Measurements from ENCODE around the gene PLCB1. TPM values are rescaled to one million over a fixed set of nuclear protein-coding genes. Genes with fewer than 3 reads are reported as not detected.

PLCB1 gene
- total and polyA plus RNA-seq, 7 experiments from 2014 or later, result 0.56 to 17.6 (median 2.3) TPM

GRCh38 chr20:8867038-8867740, 735.1 kb downstream of the PLCB1 start:
- Mint-ChIP-seq H3K9me3 (peaks cover 0 to 4% (median 0%) of the 10 kb centered on the region in 11 donors), H3K27ac (no peak overlapping the region), H3K36me3 (no peaks in the 10 kb centered on the region), H3K27me3 (no peaks in the 10 kb centered on the region), H3K4me3 (no peak overlapping the region), H3K4me1 (no peaks in the 10 kb centered on the region)
- no peaks in the 10 kb centered on the region for H3K9me3 ChIP-seq (ENCODE audit: control insufficient read depth in 2 of 3, low read length in 3 of 3)
- no peaks in the 10 kb centered on the region for H3K4me1 ChIP-seq (ENCODE audit: control insufficient read depth in 2 of 2, insufficient read depth in 2 of 2, low read length in 2 of 2)
- H3K4me3 ChIP-seq (ENCODE audit: low read length), result no peak overlapping the region
- ATAC-seq (no peak), DNase-seq (no peak)
- intact Hi-C loops (cut with micrococcal nuclease), result no loop called here
- no peaks in the 10 kb centered on the region for H3K36me3 ChIP-seq (ENCODE audit: control insufficient read depth in 2 of 3, insufficient read depth in 3 of 3, low read length in 3 of 3)
- ChIA-PET CTCF (no interaction called here), POLR2A (no interaction called here)
- no peaks in the 10 kb centered on the region for H3K27me3 ChIP-seq (ENCODE audit: control insufficient read depth in 2 of 2, insufficient read depth in 2 of 2, low read length in 2 of 2)
- H3K27ac ChIP-seq (ENCODE audit: low read depth, low read length), result no peak overlapping the region

GRCh38 chr20:8870652-8871051, 738.6 kb downstream of the PLCB1 start:
- ATAC-seq, result no peak
- Histone ChIP-seq H3K9me3 (ENCODE audit: control insufficient read depth in 2 of 3, low read length in 3 of 3) (no peaks in the 10 kb centered on the region), H3K4me3 (ENCODE audit: low read length) (no peak overlapping the region), H3K27ac (ENCODE audit: low read depth, low read length) (no peak overlapping the region), H3K36me3 (ENCODE audit: control insufficient read depth in 2 of 3, insufficient read depth in 3 of 3, low read length in 3 of 3) (no peaks in the 10 kb centered on the region), H3K4me1 (ENCODE audit: control insufficient read depth in 2 of 2, insufficient read depth in 2 of 2, low read length in 2 of 2) (no peaks in the 10 kb centered on the region), H3K27me3 (ENCODE audit: control insufficient read depth in 2 of 2, insufficient read depth in 2 of 2, low read length in 2 of 2) (no peaks in the 10 kb centered on the region)
- H3K4me3 Mint-ChIP-seq, result no peak overlapping the region
- H3K27me3 Mint-ChIP-seq, result no peaks in the 10 kb centered on the region
- H3K4me1 Mint-ChIP-seq, result no peaks in the 10 kb centered on the region
- H3K36me3 Mint-ChIP-seq, result no peaks in the 10 kb centered on the region
- CTCF ChIA-PET, result no interaction called here
- POLR2A ChIA-PET, result no interaction called here
- intact Hi-C loops (cut with micrococcal nuclease), result no loop called here
- H3K9me3 Mint-ChIP-seq, result peaks cover 0 to 4% (median 0%) of the 10 kb centered on the region in 11 donors
- H3K27ac Mint-ChIP-seq, result no peak overlapping the region
- no peak for DNase-seq

- Mint-ChIP-seq H3K27me3 (no peaks in the 10 kb centered on the region), H3K4me3 (no peak overlapping the region), H3K9me3 (peaks cover 0 to 4% (median 0%) of the 10 kb centered on the region in 11 donors), H3K27ac (no peak overlapping the region), H3K36me3 (no peaks in the 10 kb centered on the region), H3K4me1 (no peaks in the 10 kb centered on the region)
- ChIA-PET POLR2A (no interaction called here), CTCF (no interaction called here)
- Histone ChIP-seq H3K36me3 (ENCODE audit: control insufficient read depth in 2 of 3, insufficient read depth in 3 of 3, low read length in 3 of 3) (no peaks in the 10 kb centered on the region), H3K4me3 (ENCODE audit: low read length) (no peak overlapping the region), H3K27me3 (ENCODE audit: control insufficient read depth in 2 of 2, insufficient read depth in 2 of 2, low read length in 2 of 2) (no peaks in the 10 kb centered on the region), H3K9me3 (ENCODE audit: control insufficient read depth in 2 of 3, low read length in 3 of 3) (no peaks in the 10 kb centered on the region), H3K4me1 (ENCODE audit: control insufficient read depth in 2 of 2, insufficient read depth in 2 of 2, low read length in 2 of 2) (no peaks in the 10 kb centered on the region), H3K27ac (ENCODE audit: low read depth, low read length) (no peak overlapping the region)
- DNase-seq (no peak), ATAC-seq (no peak)
- intact Hi-C loops (cut with micrococcal nuclease), result no loop called here
These were observed 742.4 kb downstream of the PLCB1 start for GRCh38 chr20:8874437-8874836.

DNA sequence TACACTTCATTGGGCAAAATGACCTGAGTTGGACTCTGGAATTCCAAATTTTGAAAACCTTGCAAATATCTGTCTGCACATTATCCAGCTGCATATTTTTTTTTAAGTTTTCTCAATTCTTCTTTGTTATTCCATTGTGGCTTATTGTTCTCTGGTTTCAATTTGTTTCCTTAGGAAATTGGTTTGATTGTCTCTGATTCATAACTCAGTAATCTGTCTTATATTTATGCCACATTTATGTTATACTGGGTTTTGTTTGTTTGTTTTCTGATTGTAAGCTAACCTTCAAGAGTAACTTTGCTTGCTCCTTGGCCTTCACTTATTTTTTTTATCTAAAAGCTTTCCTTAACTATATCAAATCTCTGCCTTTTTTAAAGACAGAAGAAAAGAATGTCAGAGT, 743.5 kb downstream of the PLCB1 start:
- ATAC-seq (no peak), DNase-seq (no peak)
- Histone ChIP-seq H3K27ac (ENCODE audit: low read depth, low read length) (no peak overlapping the region), H3K27me3 (ENCODE audit: control insufficient read depth in 2 of 2, insufficient read depth in 2 of 2, low read length in 2 of 2) (no peaks in the 10 kb centered on the region), H3K36me3 (ENCODE audit: control insufficient read depth in 2 of 3, insufficient read depth in 3 of 3, low read length in 3 of 3) (no peaks in the 10 kb centered on the region), H3K4me1 (ENCODE audit: control insufficient read depth in 2 of 2, insufficient read depth in 2 of 2, low read length in 2 of 2) (no peaks in the 10 kb centered on the region), H3K4me3 (ENCODE audit: low read length) (no peak overlapping the region), H3K9me3 (ENCODE audit: control insufficient read depth in 2 of 3, low read length in 3 of 3) (no peaks in the 10 kb centered on the region)
- Mint-ChIP-seq H3K27ac (no peak overlapping the region), H3K27me3 (no peaks in the 10 kb centered on the region), H3K4me1 (no peaks in the 10 kb centered on the region), H3K4me3 (no peak overlapping the region), H3K36me3 (no peaks in the 10 kb centered on the region), H3K9me3 (peaks cover 0 to 4% (median 0%) of the 10 kb centered on the region in 11 donors)
- ChIA-PET CTCF (no interaction called here), POLR2A (no interaction called here)
- intact Hi-C loops (cut with micrococcal nuclease), result no loop called here

- Histone ChIP-seq H3K36me3 (ENCODE audit: control insufficient read depth in 2 of 3, insufficient read depth in 3 of 3, low read length in 3 of 3) (no peaks in the 10 kb centered on the region), H3K4me1 (ENCODE audit: control insufficient read depth in 2 of 2, insufficient read depth in 2 of 2, low read length in 2 of 2) (no peaks in the 10 kb centered on the region), H3K9me3 (ENCODE audit: control insufficient read depth in 2 of 3, low read length in 3 of 3) (no peaks in the 10 kb centered on the region), H3K4me3 (ENCODE audit: low read length) (no peak overlapping the region), H3K27ac (ENCODE audit: low read depth, low read length) (no peak overlapping the region), H3K27me3 (ENCODE audit: control insufficient read depth in 2 of 2, insufficient read depth in 2 of 2, low read length in 2 of 2) (no peaks in the 10 kb centered on the region)
- intact Hi-C loops (cut with micrococcal nuclease), result no loop called here
- Mint-ChIP-seq H3K36me3 (no peaks in the 10 kb centered on the region), H3K4me1 (no peaks in the 10 kb centered on the region), H3K27me3 (no peaks in the 10 kb centered on the region), H3K9me3 (peaks cover 0 to 4% (median 0%) of the 10 kb centered on the region in 11 donors), H3K4me3 (no peak overlapping the region), H3K27ac (no peak overlapping the region)
- ATAC-seq (no peak), DNase-seq (no peak)
- ChIA-PET POLR2A (no interaction called here), CTCF (no interaction called here)
These were observed 744.3 kb downstream of the PLCB1 start for GRCh38 chr20:8876366-8876765.

DNA sequence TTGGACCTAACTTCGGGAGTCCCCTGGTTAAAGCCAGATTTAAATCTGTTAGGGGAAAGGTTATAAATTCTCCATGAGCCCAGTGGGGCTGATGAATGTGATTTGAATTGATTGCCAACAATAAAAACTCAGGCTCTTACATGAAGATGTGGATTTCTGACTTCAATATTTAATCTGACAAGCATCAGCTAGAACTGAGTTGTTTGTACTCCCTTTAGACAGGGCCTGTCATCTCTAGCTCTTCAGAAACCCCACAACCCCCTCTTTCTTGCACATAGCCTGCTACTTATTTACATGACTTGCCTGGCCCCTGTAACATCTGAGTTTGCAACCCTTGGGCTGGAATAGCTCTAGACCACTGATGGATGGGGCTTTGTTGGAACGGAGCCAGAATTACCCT, 745.2 kb downstream of the PLCB1 start:
- no peaks in the 10 kb centered on the region for H3K4me1 Mint-ChIP-seq
- H3K27me3 ChIP-seq (ENCODE audit: control insufficient read depth in 2 of 2, insufficient read depth in 2 of 2, low read length in 2 of 2), result no peaks in the 10 kb centered on the region
- no peak overlapping the region for H3K27ac Mint-ChIP-seq
- no peak overlapping the region for H3K27ac ChIP-seq (ENCODE audit: low read depth, low read length)
- ATAC-seq (no peak), DNase-seq (no peak)
- ChIA-PET CTCF (no interaction called here), POLR2A (no interaction called here)
- H3K36me3 Mint-ChIP-seq, result no peaks in the 10 kb centered on the region
- no peaks in the 10 kb centered on the region for H3K36me3 ChIP-seq (ENCODE audit: control insufficient read depth in 2 of 3, insufficient read depth in 3 of 3, low read length in 3 of 3)
- no peaks in the 10 kb centered on the region for H3K9me3 ChIP-seq (ENCODE audit: control insufficient read depth in 2 of 3, low read length in 3 of 3)
- intact Hi-C loops (cut with micrococcal nuclease), result no loop called here
- H3K4me1 ChIP-seq (ENCODE audit: control insufficient read depth in 2 of 2, insufficient read depth in 2 of 2, low read length in 2 of 2), result no peaks in the 10 kb centered on the region
- no peak overlapping the region for H3K4me3 Mint-ChIP-seq
- peaks cover 0 to 4% (median 0%) of the 10 kb centered on the region in 11 donors for H3K9me3 Mint-ChIP-seq
- no peaks in the 10 kb centered on the region for H3K27me3 Mint-ChIP-seq
- no peak overlapping the region for H3K4me3 ChIP-seq (ENCODE audit: low read length)

- H3K27me3 ChIP-seq (ENCODE audit: control insufficient read depth in 2 of 2, insufficient read depth in 2 of 2, low read length in 2 of 2), result no peaks in the 10 kb centered on the region
- ChIA-PET POLR2A (no interaction called here), CTCF (no interaction called here)
- intact Hi-C loops (cut with micrococcal nuclease), result no loop called here
- H3K9me3 ChIP-seq (ENCODE audit: control insufficient read depth in 2 of 3, low read length in 3 of 3), result no peaks in the 10 kb centered on the region
- Mint-ChIP-seq H3K4me1 (no peaks in the 10 kb centered on the region), H3K27ac (no peak overlapping the region), H3K27me3 (no peaks in the 10 kb centered on the region), H3K4me3 (no peak overlapping the region), H3K36me3 (no peaks in the 10 kb centered on the region), H3K9me3 (peaks cover 0 to 2% (median 0%) of the 10 kb centered on the region in 11 donors)
- no peak for DNase-seq
- no peaks in the 10 kb centered on the region for H3K4me1 ChIP-seq (ENCODE audit: control insufficient read depth in 2 of 2, insufficient read depth in 2 of 2, low read length in 2 of 2)
- H3K4me3 ChIP-seq (ENCODE audit: low read length), result no peak overlapping the region
- ATAC-seq, result no peak
- H3K36me3 ChIP-seq (ENCODE audit: control insufficient read depth in 2 of 3, insufficient read depth in 3 of 3, low read length in 3 of 3), result no peaks in the 10 kb centered on the region
- no peak overlapping the region for H3K27ac ChIP-seq (ENCODE audit: low read depth, low read length)
These were observed 747.6 kb downstream of the PLCB1 start for GRCh38 chr20:8879669-8880068.
